IMR-90 (cell line): Measurements from ENCODE around the gene FAM168A. TPM values are rescaled to one million over a fixed set of nuclear protein-coding genes. Genes with fewer than 3 reads are reported as not detected.

Source experiments
- ATAC-seq: fragments of 200-7000 bp; cut with Tn5 transposase; 2 replicates; pipeline ENCODE4 v1.9.1; 2020; ENCODE audit warnings: low read depth, mild to moderate bottlenecking, moderate library complexity
- BruUV-seq: library from RNA; stranded (reverse); fragments of 400-500 nt; replicated peaks from 2 replicates; lab custom pipeline; 2021; lab: Mats Ljungman, UMichigan
- CTCF ChIA-PET: fragments of 300-600 bp; formaldehyde crosslinking; extraction: SDS; loops from one replicate; lab custom pipeline; 2021; ENCODE audit warnings: antibody characterized with exemption; lab: Yijun Ruan, JAX
- POLR2A ChIA-PET: fragments of 300-600 bp; sonication (Branson Sonifier 250); formaldehyde crosslinking; loops from one replicate; lab custom pipeline; 2022; ENCODE audit warnings: antibody characterized with exemption; ENCODE audit not compliant: unreplicated experiment; lab: Charles Lee
- DNase-seq: peaks from one replicate; pipeline ENCODE4 v3.0.0; 2013
- H2AFZ ChIP-seq: replicated peaks from 2 replicates; pipeline ENCODE3; 2013; ENCODE audit warnings: low read length, mild to moderate bottlenecking; ENCODE audit not compliant: poor library complexity
- H2AK5ac ChIP-seq: 2 replicates; pipeline ENCODE4 v1.6.1; 2013; ENCODE audit warnings: low read depth, low read length, inconsistent platforms
- H2AK9ac ChIP-seq: replicated peaks from 2 replicates; pipeline ENCODE3; 2013; ENCODE audit warnings: mild to moderate bottlenecking, low read depth, low read length, moderate library complexity; ENCODE audit not compliant: poor library complexity
- H2BK120ac ChIP-seq: 2 replicates; pipeline ENCODE4 v1.6.1; 2013; ENCODE audit warnings: low read depth, low read length, inconsistent platforms
- H2BK15ac ChIP-seq: 3 replicates; pipeline ENCODE4 v1.6.1; 2013; ENCODE audit warnings: low read depth, low read length, inconsistent platforms
- H2BK20ac ChIP-seq: 2 replicates; pipeline ENCODE4 v1.6.1; 2013; ENCODE audit warnings: low read depth, mild to moderate bottlenecking, inconsistent platforms, low read length, moderate library complexity
- H2BK5ac ChIP-seq: 2 replicates; pipeline ENCODE4 v1.6.1; 2013; ENCODE audit warnings: mild to moderate bottlenecking, low read depth, low read length, inconsistent platforms; ENCODE audit not compliant: poor library complexity, severe bottlenecking
- H3K14ac ChIP-seq: replicated peaks from 2 replicates; pipeline ENCODE4 v1.6.1; 2013; ENCODE audit warnings: low read depth, low read length, inconsistent platforms
- H3K18ac ChIP-seq: 2 replicates; pipeline ENCODE4 v1.6.1; 2013; ENCODE audit warnings: low read depth, low read length, control low read depth
- H3K23ac ChIP-seq: 2 replicates; pipeline ENCODE4 v1.6.1; 2013; ENCODE audit warnings: low read depth, low read length, inconsistent platforms
- H3K27ac ChIP-seq: 2 replicates; pipeline ENCODE4 v1.5.1; 2013; ENCODE audit warnings: mild to moderate bottlenecking, control low read depth, low read length; ENCODE audit not compliant: insufficient read depth
- H3K27me3 ChIP-seq: 2 replicates; pipeline ENCODE4 v1.6.1; 2013; ENCODE audit warnings: low read length; ENCODE audit not compliant: control insufficient read depth, insufficient read depth
- H3K36me3 ChIP-seq: 2 replicates; pipeline ENCODE4 v1.6.1; 2013; ENCODE audit warnings: low read length, mixed read lengths; ENCODE audit not compliant: control insufficient read depth, insufficient read depth
- H3K4ac ChIP-seq: 2 replicates; pipeline ENCODE4 v1.6.1; 2013; ENCODE audit warnings: low read depth, low read length, inconsistent platforms
- H3K4me1 ChIP-seq: 2 replicates; pipeline ENCODE4 v1.6.1; 2013; ENCODE audit warnings: low read length, mixed read lengths; ENCODE audit not compliant: control insufficient read depth, insufficient read depth
- H3K4me2 ChIP-seq: 2 replicates; pipeline ENCODE4 v1.6.1; 2013; ENCODE audit warnings: low read depth, mild to moderate bottlenecking, control low read depth, low read length, moderate library complexity
- H3K4me3 ChIP-seq: 2 replicates; pipeline ENCODE4 v1.5.1; 2013; ENCODE audit warnings: low read depth, mild to moderate bottlenecking, control low read depth, low read length, moderate library complexity; ENCODE audit not compliant: insufficient read depth
- H3K56ac ChIP-seq: 2 replicates; pipeline ENCODE4 v1.6.1; 2013; ENCODE audit warnings: low read length, inconsistent platforms; ENCODE audit not compliant: insufficient read depth; ENCODE audit errors: extremely low read depth
- H3K79me1 ChIP-seq, 2 experiments: 2 replicates each; pipeline ENCODE4 v1.6.1; 2013; ENCODE audit warnings: low read length in 2 of 2, inconsistent platforms in 1 of 2, low read depth in 1 of 2
- H3K9ac ChIP-seq: 2 replicates; pipeline ENCODE4 v1.6.1; 2013; ENCODE audit warnings: low read depth, low read length, control low read depth
- H3K9me1 ChIP-seq: 2 replicates; pipeline ENCODE4 v1.6.1; 2013; ENCODE audit warnings: low read length, inconsistent platforms; ENCODE audit not compliant: insufficient read depth
- H3K9me3 ChIP-seq: 2 replicates; pipeline ENCODE4 v1.6.1; 2013; ENCODE audit warnings: low read length; ENCODE audit not compliant: control insufficient read depth, insufficient read depth
- H4K20me1 ChIP-seq: 2 replicates; pipeline ENCODE4 v1.6.1; 2013; ENCODE audit warnings: low read length, inconsistent platforms; ENCODE audit not compliant: insufficient read depth
- H4K5ac ChIP-seq: 2 replicates; pipeline ENCODE4 v1.6.1; 2013; ENCODE audit warnings: mild to moderate bottlenecking, low read depth, low read length, control low read depth
- H4K8ac ChIP-seq, 2 experiments: 2 replicates each; pipeline ENCODE4 v1.6.1; 2013; ENCODE audit warnings: low read depth in 2 of 2, low read length in 2 of 2, control low read depth in 1 of 2, inconsistent platforms in 1 of 2
- H4K91ac ChIP-seq: 2 replicates; pipeline ENCODE4 v1.6.1; 2013; ENCODE audit warnings: low read depth, low read length, inconsistent platforms; ENCODE audit not compliant: insufficient read depth
- BHLHE40 ChIP-seq: fragments of 150-350 bp; IDR thresholded peaks from 2 replicates; pipeline ENCODE4 v1.6.1; 2016; ENCODE audit warnings: mild to moderate bottlenecking, low read depth, low read length
- CEBPB ChIP-seq: IDR thresholded peaks from 2 replicates; pipeline ENCODE4 v1.6.1; 2012; ENCODE audit warnings: low read depth, low read length, improper control_type of control experiment
- CHD1 ChIP-seq: IDR thresholded peaks from 2 replicates; pipeline ENCODE4 v1.6.1; 2012; ENCODE audit warnings: low read depth, low read length, improper control_type of control experiment
- CTCF ChIP-seq: conservative IDR thresholded peaks from 2 replicates; pipeline ENCODE4 v1.5.1; 2012; ENCODE audit warnings: mild to moderate bottlenecking, low read depth, low read length, improper control_type of control experiment
- ELK1 ChIP-seq: fragments of 150-350 bp; IDR thresholded peaks from 2 replicates; pipeline ENCODE4 v1.6.1; 2016; ENCODE audit warnings: low read depth, mild to moderate bottlenecking, low read length, moderate library complexity, borderline replicate concordance
- FOS ChIP-seq: fragments of 150-350 bp; IDR thresholded peaks from 2 replicates; pipeline ENCODE4 v1.6.1; 2016; ENCODE audit warnings: low read depth, low read length
- MAFK ChIP-seq: IDR thresholded peaks from 2 replicates; pipeline ENCODE4 v1.6.1; 2012; ENCODE audit warnings: low read depth, low read length, improper control_type of control experiment
- MAZ ChIP-seq: IDR thresholded peaks from 2 replicates; pipeline ENCODE4 v1.6.1; 2012; ENCODE audit warnings: low read depth, mild to moderate bottlenecking, low read length, improper control_type of control experiment, moderate library complexity, borderline replicate concordance
- MXI1 ChIP-seq: IDR thresholded peaks from 2 replicates; pipeline ENCODE4 v1.6.1; 2012; ENCODE audit warnings: low read depth, mild to moderate bottlenecking, low read length, moderate library complexity, borderline replicate concordance
- NFE2L2 ChIP-seq: fragments of 150-350 bp; IDR thresholded peaks from 2 replicates; pipeline ENCODE4 v1.6.1; 2016; ENCODE audit warnings: low read depth, mild to moderate bottlenecking, low read length
- POLR2A ChIP-seq: IDR thresholded peaks from 2 replicates; pipeline ENCODE4 v1.6.1; 2012; ENCODE audit warnings: mild to moderate bottlenecking, low read depth, low read length
- RAD21 ChIP-seq: IDR thresholded peaks from 2 replicates; pipeline ENCODE4 v1.6.1; 2012; ENCODE audit warnings: low read length, improper control_type of control experiment
- RCOR1 ChIP-seq: IDR thresholded peaks from 2 replicates; pipeline ENCODE4 v1.6.1; 2012; ENCODE audit warnings: mild to moderate bottlenecking, low read length, improper control_type of control experiment; ENCODE audit not compliant: insufficient replicate concordance
- RFX5 ChIP-seq: IDR thresholded peaks from 2 replicates; pipeline ENCODE4 v1.8.0; 2012; ENCODE audit warnings: low read depth, mild to moderate bottlenecking, low read length, moderate library complexity
- SMC3 ChIP-seq: fragments of 150-350 bp; IDR thresholded peaks from 2 replicates; pipeline ENCODE4 v1.6.1; 2016; ENCODE audit warnings: low read depth, mild to moderate bottlenecking, antibody characterized with exemption, low read length, moderate library complexity
- USF2 ChIP-seq: fragments of 150-350 bp; IDR thresholded peaks from 2 replicates; pipeline ENCODE4 v1.6.1; 2017; ENCODE audit warnings: mild to moderate bottlenecking, antibody characterized with exemption, low read length, low read depth
- WGBS, 2 experiments: methylation state at CpG; one replicate each; pipeline versions ENCODE4 v1.1.5 to v1.1.7; 2013; ENCODE audit warnings: missing lambda C conversion rate in 2 of 2; ENCODE audit not compliant: insufficient read length in 1 of 2; ENCODE audit errors: extremely low coverage in 2 of 2; 5-methylcytosine and 5-hydroxymethylcytosine counted together
- dilution Hi-C: fragments of 300-500 bp; cut with HindIII; formaldehyde crosslinking; loops from one replicate; pipeline ENCODE4 v1.14.3; 2018; ENCODE audit warnings: low sequenced_read_pairs; ENCODE audit not compliant: unreplicated experiment
- in situ Hi-C: fragments of 300-500 bp; cut with MboI; formaldehyde crosslinking; loops from 3 replicates; pipeline ENCODE4 v1.14.3; 2019; ENCODE audit warnings: low sequenced_read_pairs, inconsistent platforms, mixed read lengths
- intact Hi-C: fragments of 100-400 bp; cut with micrococcal nuclease; formaldehyde crosslinking; loops from 2 replicates; pipeline ENCODE4 v1.10.0; 2022
- polyA plus RNA-seq, 3 experiments: library from polyadenylated mRNA; depleted of rRNA; stranded (reverse); fragments of >200 nt; gene quantifications; 2 replicates each; pipeline ENCODE4 v1.2.3, GENCODE V29; 2012; ENCODE audit warnings: low replicate concordance in 1 of 3
- total RNA-seq: library from RNA; depleted of rRNA; stranded (reverse); fragments of >200 nt; gene quantifications from 2 replicates; pipeline ENCODE4 v1.2.3, GENCODE V29; 2012

FAM168A gene
- total and polyA plus RNA-seq, 2 of the 4 experiments (the other 2 are of a cell fraction), result 13.1 to 22.8 TPM

GRCh38 chr11:73633999-73634398 lies 36.1 kb upstream of the FAM168A start:
- H4K8ac ChIP-seq, result no peak overlapping the region
- H2BK120ac ChIP-seq, result no peak overlapping the region
- WGBS, 2 experiments, result no CpG with 5 or more reads among the region's 2 CpGs
- no peaks in the 10 kb centered on the region for H3K4me1 ChIP-seq
- H3K23ac ChIP-seq, result no peak overlapping the region
- no TSS peak for BruUV-seq
- no peak overlapping the region for H2BK20ac ChIP-seq
- no peaks in the 10 kb centered on the region for H4K20me1 ChIP-seq
- no peak overlapping the region for H3K27ac ChIP-seq
- no peak overlapping the region for H3K4me3 ChIP-seq
- no peaks in the 10 kb centered on the region for H3K79me1 ChIP-seq
- dilution Hi-C loops, result no loop called here
- POLR2A ChIA-PET, result no interaction called here
- no peaks in the 10 kb centered on the region for H3K9me1 ChIP-seq
- no peak for TF ChIP-seq MAFK
- TF ChIP-seq SMC3, result no peak
- no peak for TF ChIP-seq CHD1
- TF ChIP-seq RAD21, result no peak
- TF ChIP-seq FOS, result no peak
- no peak for TF ChIP-seq MXI1
- no peak for TF ChIP-seq NFE2L2
- no peak for TF ChIP-seq BHLHE40
- no peak for TF ChIP-seq ELK1
- no peak for TF ChIP-seq USF2
- TF ChIP-seq RFX5, result no peak
- no peak for TF ChIP-seq CTCF
- no peak for TF ChIP-seq RCOR1
- TF ChIP-seq MAZ, result no peak
- no peak for TF ChIP-seq POLR2A
- TF ChIP-seq CEBPB, result no peak
- ATAC-seq (no peak), DNase-seq (no peak)
- H3K36me3 ChIP-seq, result no peaks in the 10 kb centered on the region
- CTCF ChIA-PET, result no interaction called here
- H3K9me3 ChIP-seq, result no peaks in the 10 kb centered on the region
- no peak overlapping the region for H2AFZ ChIP-seq
- H4K91ac ChIP-seq, result no peak overlapping the region
- H4K5ac ChIP-seq, result no peak overlapping the region
- no peak overlapping the region for H3K56ac ChIP-seq
- H3K9ac ChIP-seq, result no peak overlapping the region
- intact Hi-C loops, result no loop called here
- no peak overlapping the region for H3K4me2 ChIP-seq
- no peak overlapping the region for H2BK15ac ChIP-seq
- in situ Hi-C loops, result no loop called here
- no peak overlapping the region for H2AK9ac ChIP-seq
- no peak overlapping the region for H3K4ac ChIP-seq
- H3K14ac ChIP-seq, result no peak overlapping the region
- H3K18ac ChIP-seq, result no peak overlapping the region
- no peak overlapping the region for H2BK5ac ChIP-seq
- H3K27me3 ChIP-seq, result peaks cover 16% of the 10 kb centered on the region
- no peak overlapping the region for H2AK5ac ChIP-seq
